Caco-2 (cell line): Measurements from ENCODE around the gene ABCC5. TPM values are rescaled to one million over a fixed set of nuclear protein-coding genes. Genes with fewer than 3 reads are reported as not detected.

Source experiments
- BruUV-seq: library from RNA; stranded (reverse); fragments of 400-500 nt; replicated peaks from 2 replicates; lab custom pipeline; 2021; lab: Mats Ljungman, UMichigan
- CTCF ChIA-PET: fragments of 300-600 bp; sonication (Branson Sonifier 250); formaldehyde crosslinking; loops from one replicate; lab custom pipeline; 2022; ENCODE audit warnings: antibody characterized with exemption; lab: Charles Lee
- POLR2A ChIA-PET: fragments of 300-600 bp; sonication (Branson Sonifier 250); formaldehyde crosslinking; loops from one replicate; lab custom pipeline; 2022; ENCODE audit warnings: antibody characterized with exemption; lab: Charles Lee
- DNase-seq, 2 experiments: peaks; one replicate each; pipeline versions ENCODE4 v3.0.0 to v3.0.0-alpha.2; 2020 to 2022
- H3K27me3 ChIP-seq: replicated peaks from 2 replicates; pipeline ENCODE4 v1.6.0; 2011; ENCODE audit warnings: low read length; ENCODE audit not compliant: control insufficient read depth, insufficient read depth
- H3K36me3 ChIP-seq: 2 replicates; pipeline ENCODE4 v1.5.1; 2011; ENCODE audit warnings: low read length; ENCODE audit not compliant: control insufficient read depth, insufficient read depth
- H3K4me1 ChIP-seq: fragments of 250-450 bp; sonication (Bioruptor Pico); 2 replicates; pipeline ENCODE4 v1.5.1; 2020; ENCODE audit warnings: mild to moderate bottlenecking
- H3K4me3 ChIP-seq: 2 replicates; pipeline ENCODE4 v1.5.1; 2011; ENCODE audit warnings: low read depth, mild to moderate bottlenecking, control low read depth, low read length
- H3K9me3 ChIP-seq: fragments of 250-450 bp; sonication (Bioruptor Pico); 2 replicates; pipeline ENCODE4 v1.5.1; 2020; ENCODE audit warnings: mild to moderate bottlenecking, moderate library complexity
- H3K27ac Mint-ChIP-seq: one replicate; pipeline ENCODE4 v1.8.0; 2022; ENCODE audit warnings: mixed read lengths; ENCODE audit not compliant: unreplicated experiment
- H3K27me3 Mint-ChIP-seq: one replicate; pipeline ENCODE4 v1.8.0; 2022; ENCODE audit warnings: mixed read lengths; ENCODE audit not compliant: insufficient read depth, unreplicated experiment
- H3K36me3 Mint-ChIP-seq: one replicate; pipeline ENCODE4 v1.8.0; 2022; ENCODE audit warnings: mild to moderate bottlenecking, mixed read lengths; ENCODE audit not compliant: insufficient read depth, unreplicated experiment
- H3K4me1 Mint-ChIP-seq: one replicate; pipeline ENCODE4 v1.8.0; 2022; ENCODE audit warnings: low read depth, mixed read lengths; ENCODE audit not compliant: unreplicated experiment
- H3K4me3 Mint-ChIP-seq: one replicate; pipeline ENCODE4 v1.8.0; 2022; ENCODE audit warnings: mild to moderate bottlenecking, moderate library complexity, mixed read lengths; ENCODE audit not compliant: unreplicated experiment
- H3K9me3 Mint-ChIP-seq: one replicate; pipeline ENCODE4 v1.8.0; 2022; ENCODE audit warnings: mixed read lengths; ENCODE audit not compliant: unreplicated experiment
- intact Hi-C: fragments of 100-400 bp; cut with micrococcal nuclease; formaldehyde crosslinking; loops from one replicate; pipeline ENCODE4 v1.10.0; 2022; ENCODE audit not compliant: unreplicated experiment
- total RNA-seq: library from RNA; stranded (reverse); gene quantifications from 2 replicates; pipeline ENCODE4 v1.2.3, GENCODE V29; 2022
- TF ChIP-seq, protein P1 (sequence below), 2 experiments: fragments of 200-600 bp in 1 of 2; IDR thresholded peaks; 1 replicate in 1 of 2; 2 replicates in 1 of 2; pipeline versions ENCODE4 v1.5.1 to v1.8.0; 2011 to 2022; ENCODE audit warnings: antibody characterized with exemption in 1 of 2, control low read depth in 1 of 2, inconsistent platforms in 1 of 2, low read depth in 1 of 2, low read length in 1 of 2, mild to moderate bottlenecking in 1 of 2, moderate library complexity in 1 of 2; ENCODE audit not compliant: insufficient read depth in 1 of 2, severe bottlenecking in 1 of 2, unreplicated experiment in 1 of 2

Gene ABCC5
- total RNA-seq, 1 experiment from 2014 or later, result 21.3 TPM

DNA sequence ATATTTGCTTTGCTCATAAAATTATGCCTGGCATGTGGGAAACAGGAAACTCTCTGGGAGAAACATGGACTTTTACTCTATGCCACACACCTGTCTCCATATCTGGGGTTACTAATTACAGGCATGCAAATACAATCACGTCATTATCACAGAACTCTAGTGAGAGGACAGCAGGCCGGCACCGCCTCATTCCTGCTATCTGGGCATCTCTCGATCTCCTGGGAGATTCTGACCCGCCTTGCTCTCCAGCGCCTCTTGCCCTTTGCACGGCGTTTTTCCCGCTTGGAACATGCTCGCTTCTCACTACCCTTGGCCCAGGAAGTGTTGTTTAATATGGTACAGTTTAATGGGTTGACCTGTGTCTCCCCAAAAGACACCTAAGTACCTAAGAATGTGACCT lies 87.6 kb downstream of the ABCC5 start:
- Mint-ChIP-seq H3K4me1 (peaks cover 8% of the 10 kb centered on the region), H3K27ac (no peak overlapping the region), H3K27me3 (no peaks in the 10 kb centered on the region), H3K4me3 (no peak overlapping the region), H3K9me3 (no peaks in the 10 kb centered on the region), H3K36me3 (peaks cover 11% of the 10 kb centered on the region)
- no peaks in the 10 kb centered on the region for H3K27me3 ChIP-seq
- H3K36me3 ChIP-seq, result no peaks in the 10 kb centered on the region; the same call in 1 of the 2 replicates
- TF ChIP-seq, protein P1, sequence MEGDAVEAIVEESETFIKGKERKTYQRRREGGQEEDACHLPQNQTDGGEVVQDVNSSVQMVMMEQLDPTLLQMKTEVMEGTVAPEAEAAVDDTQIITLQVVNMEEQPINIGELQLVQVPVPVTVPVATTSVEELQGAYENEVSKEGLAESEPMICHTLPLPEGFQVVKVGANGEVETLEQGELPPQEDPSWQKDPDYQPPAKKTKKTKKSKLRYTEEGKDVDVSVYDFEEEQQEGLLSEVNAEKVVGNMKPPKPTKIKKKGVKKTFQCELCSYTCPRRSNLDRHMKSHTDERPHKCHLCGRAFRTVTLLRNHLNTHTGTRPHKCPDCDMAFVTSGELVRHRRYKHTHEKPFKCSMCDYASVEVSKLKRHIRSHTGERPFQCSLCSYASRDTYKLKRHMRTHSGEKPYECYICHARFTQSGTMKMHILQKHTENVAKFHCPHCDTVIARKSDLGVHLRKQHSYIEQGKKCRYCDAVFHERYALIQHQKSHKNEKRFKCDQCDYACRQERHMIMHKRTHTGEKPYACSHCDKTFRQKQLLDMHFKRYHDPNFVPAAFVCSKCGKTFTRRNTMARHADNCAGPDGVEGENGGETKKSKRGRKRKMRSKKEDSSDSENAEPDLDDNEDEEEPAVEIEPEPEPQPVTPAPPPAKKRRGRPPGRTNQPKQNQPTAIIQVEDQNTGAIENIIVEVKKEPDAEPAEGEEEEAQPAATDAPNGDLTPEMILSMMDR (IDR thresholded peaks at IDR 0.05; ENCODE audit: insufficient read depth in 1 of 2, low read depth in 1 of 2, low read length in 1 of 2, severe bottlenecking in 1 of 2, unreplicated experiment in 1 of 2), result no peak
- no peak overlapping the region for H3K4me3 ChIP-seq
- DNase-seq, result peak; percentile 11 to 53
- H3K4me1 ChIP-seq, result peaks cover 13% of the 10 kb centered on the region
- H3K9me3 ChIP-seq, result no peaks in the 10 kb centered on the region
- CTCF ChIA-PET, result no interaction called here
- no TSS peak for BruUV-seq
- intact Hi-C loops, result no loop called here
- POLR2A ChIA-PET, result no interaction called here

DNA sequence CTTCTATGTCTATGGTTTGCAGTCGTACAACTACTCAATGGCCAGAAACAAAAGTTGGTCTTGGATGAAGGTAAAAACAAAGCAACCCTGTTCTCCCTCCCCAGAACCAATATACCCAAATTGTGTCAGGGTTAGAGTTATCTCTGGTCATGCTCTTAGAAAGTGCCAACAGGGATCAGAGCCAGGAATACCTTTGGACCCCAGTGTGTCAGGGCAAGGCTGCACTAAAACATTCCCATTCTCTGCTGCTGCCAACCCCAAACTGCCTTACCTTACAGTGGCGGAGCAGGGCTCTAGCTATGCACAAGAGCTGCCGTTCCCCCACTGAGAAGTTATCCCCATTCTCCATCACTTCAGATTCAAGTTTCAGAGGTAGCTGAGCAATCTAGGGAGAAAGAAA lies 90.6 kb downstream of the ABCC5 start:
- Mint-ChIP-seq H3K9me3 (no peaks in the 10 kb centered on the region), H3K4me3 (no peak overlapping the region), H3K36me3 (peaks cover 13% of the 10 kb centered on the region), H3K27me3 (no peaks in the 10 kb centered on the region), H3K27ac (no peak overlapping the region), H3K4me1 (peaks cover 8% of the 10 kb centered on the region)
- ChIA-PET CTCF (interaction anchor here (0.7 kb wide), 1 partner anchor 984 kb away, joined by 4 read pairs; no protein-coding TSS in a partner anchor), POLR2A (no interaction called here)
- H3K4me3 ChIP-seq, result no peak overlapping the region
- H3K27me3 ChIP-seq, result no peaks in the 10 kb centered on the region
- no peaks in the 10 kb centered on the region; the same call in 1 of the 2 replicates for H3K36me3 ChIP-seq
- peaks cover 13% of the 10 kb centered on the region for H3K4me1 ChIP-seq
- DNase-seq, result no peak
- no peaks in the 10 kb centered on the region for H3K9me3 ChIP-seq
- no TSS peak for BruUV-seq
- intact Hi-C loops, result no loop called here
- TF ChIP-seq, protein P1 (IDR thresholded peaks at IDR 0.05; ENCODE audit: insufficient read depth in 1 of 2, low read depth in 1 of 2, low read length in 1 of 2, severe bottlenecking in 1 of 2, unreplicated experiment in 1 of 2), result no peak

DNA sequence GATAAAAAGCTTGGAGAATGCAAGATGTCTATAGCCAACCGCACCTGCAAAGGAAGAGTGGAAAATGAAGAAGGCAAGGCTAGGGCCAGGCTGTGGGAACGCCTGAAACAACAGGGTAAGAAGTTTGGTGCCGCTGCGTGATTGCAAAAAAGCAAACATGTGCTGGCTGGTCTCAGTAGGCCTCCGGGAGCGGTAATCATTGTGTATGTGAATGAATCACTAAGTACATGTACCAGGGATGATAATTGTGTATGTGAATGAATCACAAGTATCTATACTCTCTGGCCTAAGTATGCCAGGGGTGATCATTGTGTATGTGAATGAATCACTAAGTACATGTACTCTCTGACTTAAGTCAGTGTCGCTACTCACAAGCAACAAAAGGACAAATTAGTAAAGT lies 92.7 kb downstream of the ABCC5 start:
- Mint-ChIP-seq H3K9me3 (no peaks in the 10 kb centered on the region), H3K27ac (no peak overlapping the region), H3K36me3 (peaks cover 11% of the 10 kb centered on the region), H3K4me1 (peaks cover 6% of the 10 kb centered on the region), H3K27me3 (no peaks in the 10 kb centered on the region), H3K4me3 (no peak overlapping the region)
- BruUV-seq, result no TSS peak
- TF ChIP-seq, protein P1 (IDR thresholded peaks at IDR 0.05; ENCODE audit: insufficient read depth in 1 of 2, low read depth in 1 of 2, low read length in 1 of 2, severe bottlenecking in 1 of 2, unreplicated experiment in 1 of 2), result no peak
- Histone ChIP-seq H3K27me3 (no peaks in the 10 kb centered on the region), H3K4me3 (no peak overlapping the region), H3K4me1 (peaks cover 3% of the 10 kb centered on the region; the same call in 1 of the 2 replicates), H3K36me3 (no peaks in the 10 kb centered on the region; the same call in 1 of the 2 replicates), H3K9me3 (no peaks in the 10 kb centered on the region)
- POLR2A ChIA-PET, result no interaction called here
- CTCF ChIA-PET, result no interaction called here
- intact Hi-C loops, result no loop called here
- no peak for DNase-seq
